ENCODE results near the gene RBM4B.

Gene RBM4B

DNA sequence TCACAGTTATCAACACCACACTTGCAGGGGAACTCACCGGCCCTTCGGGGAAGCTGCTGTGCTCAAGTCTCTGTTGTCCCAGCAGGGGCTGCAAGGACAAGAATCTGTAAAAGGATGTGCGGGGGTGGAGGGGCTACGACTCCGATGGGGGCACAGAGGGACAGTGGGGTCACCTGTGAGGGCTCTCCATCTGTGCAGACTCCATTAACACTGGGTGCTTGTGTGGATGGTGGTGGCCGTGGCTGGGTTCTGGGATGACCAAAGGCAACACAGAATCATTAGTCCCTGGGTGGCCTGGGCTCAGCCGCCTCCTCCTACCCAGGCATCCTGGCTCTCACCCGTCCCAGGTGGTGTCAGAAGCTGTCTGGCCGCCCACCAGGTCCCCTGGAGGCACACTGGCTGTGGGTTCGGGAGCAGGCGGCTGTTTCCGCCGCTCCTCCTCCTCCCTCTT, 10.2 kb upstream of the RBM4B start:
- in situ Hi-C loops (cut with MboI; ENCODE audit: low sequenced_read_pairs) = no loop called here

DNA sequence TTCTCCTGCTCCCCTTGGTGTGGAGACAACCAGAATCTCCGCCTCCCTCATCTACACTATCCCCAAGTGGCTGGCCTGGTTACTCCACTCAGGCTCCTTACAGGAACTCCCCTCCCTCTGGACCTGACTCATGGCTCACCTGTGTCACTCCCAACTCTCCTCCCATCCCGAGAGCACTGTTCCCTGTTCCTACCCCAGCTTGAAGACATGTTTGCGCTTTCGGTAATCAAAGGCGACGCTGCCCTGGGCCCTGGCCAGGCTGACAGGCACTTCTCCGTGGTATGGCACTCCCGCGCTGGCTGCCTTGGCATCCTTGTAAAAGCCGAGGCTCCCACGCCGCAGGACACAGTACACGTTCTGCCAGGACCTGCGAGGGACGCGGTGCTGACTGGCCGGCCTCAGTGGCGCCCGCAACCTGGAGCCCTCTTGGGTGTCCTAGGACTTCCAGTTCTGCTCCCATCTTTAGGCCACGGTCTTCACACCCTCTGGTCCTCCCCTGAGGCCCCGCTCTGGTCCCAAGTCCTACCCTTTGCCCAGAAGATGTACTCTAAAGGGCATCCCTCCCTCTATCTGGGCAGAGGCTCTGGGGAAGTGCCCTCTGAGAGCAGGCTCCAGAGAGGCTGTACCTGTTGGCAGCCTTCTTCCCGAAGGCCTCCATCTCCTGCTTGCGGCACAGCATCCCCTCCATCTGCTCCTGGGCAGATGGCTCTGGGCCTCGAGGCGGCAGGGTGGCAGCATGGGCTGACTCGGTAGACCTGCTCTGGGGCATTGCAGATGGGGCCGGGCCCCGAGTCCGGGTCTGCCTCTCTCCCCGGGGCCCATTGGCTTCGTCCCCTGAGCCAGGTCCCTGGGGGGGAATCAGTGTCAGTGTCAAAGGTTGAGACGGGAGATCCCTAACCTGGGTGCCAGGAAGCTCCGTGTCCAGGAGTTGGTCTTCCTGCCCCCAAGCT, 9.4 kb upstream of the RBM4B start:
- in situ Hi-C loops (cut with MboI; ENCODE audit: low sequenced_read_pairs) = no loop called here

DNA sequence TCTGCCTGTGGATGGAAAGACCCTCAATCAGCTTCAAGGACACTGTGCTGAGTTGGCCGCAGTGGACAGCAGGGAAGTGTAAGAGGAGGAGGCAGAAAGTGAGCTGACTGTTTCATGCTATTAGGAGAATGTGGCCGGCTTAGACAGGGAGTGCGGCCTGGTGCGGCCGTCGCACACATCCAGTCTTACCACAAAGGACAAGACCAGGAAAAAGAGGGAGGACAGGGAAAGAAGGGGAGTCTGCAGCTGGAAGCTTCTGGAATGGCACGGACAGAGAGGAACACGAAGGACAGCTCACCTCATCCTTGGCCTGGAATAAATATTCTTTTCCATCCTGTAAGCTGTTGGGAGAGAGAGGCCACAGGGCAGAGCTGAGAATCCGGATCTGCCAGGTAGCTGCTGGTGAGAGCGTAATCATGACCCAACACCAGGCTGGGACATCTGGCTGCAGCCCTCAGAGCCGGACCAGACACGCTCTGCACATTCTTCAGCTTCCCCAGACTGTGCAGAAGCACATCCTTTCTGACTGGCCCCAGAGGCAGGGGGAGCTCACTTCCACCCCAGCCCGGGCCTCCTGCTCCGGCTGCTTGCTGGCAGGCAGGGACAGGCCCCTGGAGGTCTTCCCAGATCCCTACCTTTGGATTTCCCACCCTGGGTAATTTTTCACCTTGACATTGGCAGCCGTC, 8.6 kb upstream of the RBM4B start:
- in situ Hi-C loops (cut with MboI; ENCODE audit: low sequenced_read_pairs) = no loop called here

DNA sequence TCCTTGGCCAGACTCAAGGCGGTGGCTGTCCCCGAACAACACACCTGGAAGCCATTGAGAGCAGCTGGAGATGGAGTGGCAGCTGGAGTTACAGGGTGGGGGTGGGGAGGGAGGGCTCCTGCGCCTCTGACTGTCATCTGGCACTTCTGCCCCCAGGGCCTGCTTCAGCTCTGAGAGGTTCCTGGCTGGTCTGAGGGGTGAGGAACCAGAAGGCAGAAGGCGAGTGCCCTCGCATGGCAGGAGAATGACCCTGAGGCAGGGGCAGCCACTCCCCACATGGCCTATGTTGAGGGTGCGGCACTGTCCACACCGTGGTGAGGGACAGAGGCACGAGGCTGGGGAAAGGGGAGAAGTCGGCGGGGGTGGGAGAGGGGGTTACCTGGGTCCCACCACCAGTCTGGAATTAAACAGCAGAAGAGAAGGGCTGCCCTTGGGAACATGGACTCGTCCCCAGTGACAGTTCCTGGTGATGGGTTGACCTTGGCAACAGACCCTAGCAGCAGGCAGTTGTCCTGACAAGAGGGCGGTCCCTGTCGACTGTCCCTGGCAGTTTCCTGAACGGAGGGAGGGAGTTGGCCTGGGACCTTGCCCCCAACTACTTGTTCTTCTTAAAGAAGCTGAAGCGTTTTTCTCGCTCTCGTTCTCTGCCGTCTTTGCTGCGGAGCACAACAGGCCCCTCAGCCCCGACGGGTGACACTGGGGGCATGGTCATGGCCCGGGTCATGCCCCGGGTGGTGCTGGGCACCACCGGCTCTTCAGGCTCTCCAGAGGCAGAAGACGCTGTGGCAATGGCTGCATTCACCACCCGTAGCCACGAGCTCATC, 7.8 kb upstream of the RBM4B start:
- in situ Hi-C loops (cut with MboI; ENCODE audit: low sequenced_read_pairs) = no loop called here

DNA sequence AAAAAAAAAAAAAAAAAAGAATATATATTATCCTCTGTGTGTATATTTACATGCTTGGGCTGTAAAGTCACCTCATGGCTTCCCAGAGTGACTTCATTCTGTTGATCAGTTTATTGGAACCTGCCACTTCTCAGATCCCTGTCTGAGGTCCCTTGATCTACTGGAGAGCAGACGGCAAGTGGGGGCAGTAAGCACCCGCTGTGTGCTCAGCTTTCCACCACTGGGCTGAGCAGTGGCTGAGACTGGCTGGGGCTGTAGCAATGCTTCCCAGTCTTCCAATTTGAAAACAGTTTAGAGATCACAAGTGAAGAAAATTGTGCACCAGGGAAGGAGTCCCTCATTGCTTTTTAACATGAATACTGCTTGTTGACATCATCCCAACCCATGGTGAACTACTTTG, 6.9 kb upstream of the RBM4B start:
- in situ Hi-C loops (cut with MboI; ENCODE audit: low sequenced_read_pairs) = no loop called here

DNA sequence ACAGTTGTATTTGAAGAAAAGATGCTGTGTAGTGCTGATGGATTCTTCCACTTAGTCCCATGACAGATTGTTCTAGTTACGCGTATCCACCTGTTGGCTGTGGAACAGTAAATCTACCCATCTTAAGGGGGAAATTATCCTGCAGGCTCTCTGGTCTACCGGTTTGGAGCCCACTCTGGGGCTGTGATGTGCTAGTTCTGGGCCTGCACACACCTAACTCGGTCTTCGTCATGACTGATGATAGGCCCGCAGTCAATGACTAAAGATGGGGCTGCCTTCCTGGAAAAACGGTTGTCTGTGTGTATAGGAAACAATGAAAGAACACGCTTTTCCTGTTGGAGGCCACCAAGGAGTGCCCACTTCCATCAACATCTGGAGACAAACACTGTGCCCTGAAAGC, 6.2 kb upstream of the RBM4B start:
- in situ Hi-C loops (cut with MboI; ENCODE audit: low sequenced_read_pairs) = no loop called here

DNA sequence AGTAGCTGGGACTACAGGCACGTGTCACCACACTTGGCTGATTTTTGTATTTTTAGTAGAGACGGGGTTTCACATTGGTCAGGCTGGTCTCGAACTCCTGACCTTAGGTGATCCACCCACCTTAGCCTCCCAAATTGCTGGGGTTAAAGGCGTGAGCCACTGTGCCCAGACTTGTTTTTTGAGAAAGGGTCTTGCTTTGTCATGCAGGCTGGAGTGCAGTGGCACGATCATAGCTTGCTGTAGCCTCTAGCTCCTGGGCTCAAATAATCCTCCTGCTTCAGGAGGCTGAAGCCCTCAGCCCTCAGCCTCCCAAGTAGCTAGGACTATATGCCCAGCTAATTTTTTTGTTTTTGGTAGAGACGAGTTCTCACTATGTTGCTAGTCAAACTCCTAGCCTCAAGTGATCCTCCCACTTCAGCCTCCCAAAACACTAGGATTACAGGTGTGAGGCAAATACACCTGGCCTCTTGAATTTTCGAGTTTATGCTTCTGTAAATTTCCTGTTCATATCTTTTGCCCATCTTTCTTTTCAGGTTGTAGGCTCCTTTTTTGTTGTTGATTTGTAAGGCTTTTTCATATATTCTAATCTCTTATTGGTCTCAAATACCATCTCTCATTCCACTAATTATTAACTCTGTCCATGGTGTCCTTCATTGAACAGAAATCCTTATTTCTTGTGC, 3.4 kb upstream of the RBM4B start:
- in situ Hi-C loops (cut with MboI; ENCODE audit: low sequenced_read_pairs) = no loop called here

DNA sequence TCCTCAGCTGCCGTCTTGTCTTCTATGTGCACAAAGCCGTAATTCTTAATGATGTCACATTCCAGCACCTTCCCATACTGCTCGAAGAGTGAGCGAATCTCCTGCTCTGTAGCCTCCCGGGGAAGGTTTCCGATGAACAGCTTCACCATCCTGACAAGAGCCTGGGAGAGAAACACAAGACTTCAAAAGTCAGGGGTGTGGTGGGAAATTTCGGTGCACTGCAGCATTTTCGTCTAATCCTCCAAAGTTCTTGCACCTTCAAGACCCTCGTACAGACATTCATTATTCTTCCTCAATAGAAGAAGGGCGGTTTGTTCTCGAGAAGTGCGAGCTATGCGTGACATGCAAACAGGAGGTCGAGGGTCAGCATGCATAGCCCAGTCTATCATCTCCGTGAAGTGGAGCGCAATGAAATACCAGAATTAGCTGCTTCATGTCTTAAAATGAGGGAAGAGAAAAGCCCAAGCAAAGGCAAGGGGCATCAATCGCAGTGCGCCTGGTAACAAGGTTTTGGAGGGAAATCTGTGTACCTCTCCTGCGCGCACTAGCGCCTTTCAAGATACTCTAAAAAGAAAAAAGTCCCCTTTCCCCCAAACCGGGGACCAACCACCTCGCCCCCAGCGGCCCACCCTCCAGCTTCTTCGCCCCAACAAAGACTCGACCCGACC, 622 bp downstream of the RBM4B start:
- in situ Hi-C loops (cut with MboI; ENCODE audit: low sequenced_read_pairs) = no loop called here

DNA sequence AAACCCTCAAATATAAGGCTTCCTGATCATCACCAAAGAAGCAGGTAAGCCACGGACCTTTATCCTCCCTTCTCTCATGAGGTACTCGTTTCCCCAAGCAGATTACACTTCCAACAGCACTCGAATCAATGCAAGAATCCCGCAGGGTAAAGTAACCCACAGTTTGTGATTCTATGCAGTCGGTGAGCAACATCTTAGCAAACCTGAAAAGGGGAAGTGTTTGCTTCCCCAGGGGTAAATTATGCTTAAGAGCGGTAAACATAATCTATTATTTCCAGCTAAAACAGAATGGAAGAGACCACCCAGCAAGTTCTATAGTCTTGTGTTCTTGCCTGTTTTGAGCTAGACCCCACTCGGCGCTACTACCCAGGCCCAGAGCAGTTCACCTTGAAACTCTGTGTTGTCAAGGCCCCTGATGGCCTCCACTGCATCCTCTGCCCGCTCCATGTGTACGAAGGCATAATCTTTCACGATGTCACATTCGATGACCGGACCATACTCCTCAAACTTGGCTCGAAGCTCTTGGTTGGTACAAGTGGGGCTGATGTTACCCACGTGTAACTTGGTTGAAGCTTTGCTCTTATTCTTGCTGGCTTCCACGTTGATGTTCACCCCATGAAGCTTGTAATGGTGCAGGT, 1.3 kb downstream of the RBM4B start:
- in situ Hi-C loops (cut with MboI; ENCODE audit: low sequenced_read_pairs) = no loop called here

DNA sequence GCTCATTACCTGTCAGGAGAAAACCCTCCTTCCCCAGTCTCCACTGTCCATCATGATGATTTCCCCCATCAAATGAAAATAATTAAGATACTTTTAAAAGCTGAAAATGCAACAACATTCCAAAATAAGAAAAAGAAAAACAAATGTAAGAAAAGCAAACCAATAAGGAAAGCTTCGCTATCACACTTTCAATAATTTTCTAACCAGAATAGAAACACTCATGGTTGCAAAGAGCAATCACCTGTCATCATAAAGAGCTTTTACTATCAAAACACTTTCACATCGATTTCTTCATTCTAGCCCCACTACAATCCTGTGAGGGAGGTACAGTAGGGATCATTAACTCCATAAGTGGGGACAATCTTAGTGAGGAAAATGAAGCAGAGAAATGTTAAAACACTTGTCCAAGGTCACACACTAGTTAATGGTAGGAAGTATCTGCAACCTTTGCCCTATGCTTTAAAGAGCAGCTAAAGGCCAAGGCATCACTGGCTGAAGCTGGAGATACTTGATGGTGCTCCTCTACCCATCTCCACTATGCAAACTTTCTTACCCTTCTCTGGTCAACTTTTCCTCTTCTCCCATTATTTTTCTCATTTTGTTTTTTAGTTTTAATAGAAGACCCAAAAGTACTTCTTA, 2.6 kb downstream of the RBM4B start:
- in situ Hi-C loops (cut with MboI; ENCODE audit: low sequenced_read_pairs) = no loop called here

DNA sequence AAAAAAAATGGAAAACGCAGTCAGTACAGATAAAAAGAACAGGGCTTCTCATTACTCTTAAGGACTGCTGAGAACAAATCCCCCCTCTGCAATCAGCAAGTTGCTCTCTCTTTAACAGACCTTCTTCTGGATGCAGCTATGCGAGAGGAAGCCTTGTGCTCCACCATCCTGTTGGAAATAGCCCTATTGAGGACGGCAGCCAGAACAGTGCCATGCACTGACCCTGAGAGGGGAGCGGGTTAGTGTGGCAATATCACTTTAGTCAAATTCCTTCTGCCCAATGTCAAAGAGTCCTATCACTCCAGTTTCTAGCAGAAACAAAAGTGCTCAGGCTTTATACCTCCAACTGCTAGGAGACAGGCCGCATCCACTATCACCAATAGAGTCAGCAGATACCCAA, 6.9 kb downstream of the RBM4B start:
- in situ Hi-C loops (cut with MboI; ENCODE audit: low sequenced_read_pairs) = no loop called here

DNA sequence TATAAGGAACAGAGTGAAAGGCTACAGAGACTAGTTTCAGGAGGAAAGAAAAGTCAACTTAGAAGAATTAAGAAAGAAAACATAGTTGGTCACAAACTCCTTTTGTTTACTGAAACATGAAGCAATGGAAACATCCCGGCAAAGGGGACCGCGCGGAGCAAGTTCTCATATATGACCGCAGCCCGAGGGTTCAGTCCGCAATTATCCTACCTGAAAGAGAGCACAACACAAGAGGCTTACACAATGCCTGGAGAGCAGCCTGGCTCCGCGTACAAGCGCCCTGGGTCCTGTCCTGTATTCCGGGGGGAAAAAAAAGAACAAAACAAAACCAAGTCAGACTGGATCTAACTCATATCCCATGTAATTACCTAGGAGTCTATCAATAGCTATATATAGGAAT, 12.3 kb downstream of the RBM4B start:
- in situ Hi-C loops (cut with MboI; ENCODE audit: low sequenced_read_pairs) = no loop called here

DNA sequence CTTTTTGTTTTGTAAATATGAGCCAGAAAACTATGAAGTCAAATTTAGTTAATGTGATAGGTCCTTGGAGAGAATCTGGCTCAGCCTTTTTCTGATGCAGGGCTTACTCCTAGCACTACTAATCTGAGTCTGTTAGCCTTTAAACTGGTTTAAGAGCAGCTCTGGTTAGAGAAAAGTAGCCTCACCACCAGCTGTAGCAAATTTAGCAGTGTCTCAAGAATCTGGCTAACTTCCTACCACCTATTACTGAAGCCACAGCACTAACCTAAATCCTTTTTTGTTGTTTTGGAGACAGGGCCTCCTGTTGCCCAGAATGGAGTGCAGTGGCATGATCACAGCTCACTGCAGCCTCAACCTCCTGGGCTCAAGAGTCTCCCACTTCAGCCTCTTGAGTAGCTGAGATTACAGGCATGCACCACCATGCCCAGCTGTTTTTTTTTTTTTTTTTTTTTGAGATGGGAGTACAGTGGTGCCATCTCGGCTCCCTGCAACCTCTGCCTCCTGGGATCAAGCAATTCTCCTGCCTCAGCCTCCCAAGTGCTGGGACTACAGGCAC, 13.9 kb downstream of the RBM4B start:
- in situ Hi-C loops (cut with MboI; ENCODE audit: low sequenced_read_pairs) = no loop called here

DNA sequence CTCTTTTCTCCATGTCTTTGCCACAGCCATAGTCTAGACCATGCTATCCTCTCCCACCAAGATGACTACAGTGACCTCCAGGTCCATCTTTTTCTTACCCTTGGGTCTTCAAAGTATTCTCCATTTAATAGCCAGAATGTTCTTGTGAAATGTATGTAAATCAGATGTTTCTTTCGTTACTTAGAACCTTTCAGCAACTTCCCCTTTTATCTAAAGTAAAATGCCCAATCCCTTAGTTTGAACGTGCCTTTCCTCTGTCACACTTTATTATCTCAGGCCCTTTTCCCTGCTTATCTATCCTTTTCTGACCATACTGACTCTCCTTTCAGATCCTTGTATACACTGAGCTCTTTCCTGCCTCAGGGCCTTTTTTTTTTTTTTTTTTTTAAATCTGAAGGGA, 17.9 kb downstream of the RBM4B start:
- in situ Hi-C loops (cut with MboI; ENCODE audit: low sequenced_read_pairs) = no loop called here

DNA sequence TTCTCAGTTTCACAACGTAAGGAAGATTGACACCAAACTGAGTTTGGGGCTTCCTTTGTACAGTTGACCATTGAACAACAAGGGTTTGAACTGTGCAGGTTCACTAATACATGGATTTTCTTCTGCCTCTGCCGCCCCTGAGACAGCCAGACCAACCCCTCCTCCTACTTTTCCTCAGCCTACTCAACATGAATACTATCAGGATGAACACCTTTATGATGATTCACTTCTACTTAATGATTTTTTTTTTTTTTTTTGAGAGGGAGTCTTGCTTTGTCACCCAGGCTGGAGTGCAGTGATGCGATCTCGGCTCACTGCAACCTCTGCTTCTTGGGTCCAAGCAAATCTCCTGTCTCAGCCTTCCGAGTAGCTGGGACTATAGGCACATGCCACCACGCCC, 24.6 kb downstream of the RBM4B start:
- in situ Hi-C loops (cut with MboI; ENCODE audit: low sequenced_read_pairs) = no loop called here

DNA sequence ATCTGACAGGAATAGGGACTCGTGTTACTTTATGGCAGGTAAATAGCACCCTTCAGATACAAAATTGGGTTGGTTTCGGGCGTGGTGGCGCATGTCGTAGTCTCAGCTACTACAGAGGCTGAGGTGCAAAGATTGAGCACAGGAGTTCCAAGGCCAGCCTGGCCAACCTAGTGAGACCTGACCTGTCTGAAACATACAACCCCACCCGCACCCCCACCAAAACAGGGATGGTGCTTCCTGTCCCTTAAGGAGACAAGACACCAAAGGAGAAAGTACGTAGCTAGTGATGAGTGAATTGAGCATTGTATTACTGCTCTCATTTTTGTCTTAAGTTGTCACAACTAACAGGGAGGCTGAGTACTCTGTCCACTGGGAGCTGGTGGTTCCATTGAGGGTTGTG, 25.0 kb downstream of the RBM4B start:
- in situ Hi-C loops (cut with MboI; ENCODE audit: low sequenced_read_pairs) = no loop called here

DNA sequence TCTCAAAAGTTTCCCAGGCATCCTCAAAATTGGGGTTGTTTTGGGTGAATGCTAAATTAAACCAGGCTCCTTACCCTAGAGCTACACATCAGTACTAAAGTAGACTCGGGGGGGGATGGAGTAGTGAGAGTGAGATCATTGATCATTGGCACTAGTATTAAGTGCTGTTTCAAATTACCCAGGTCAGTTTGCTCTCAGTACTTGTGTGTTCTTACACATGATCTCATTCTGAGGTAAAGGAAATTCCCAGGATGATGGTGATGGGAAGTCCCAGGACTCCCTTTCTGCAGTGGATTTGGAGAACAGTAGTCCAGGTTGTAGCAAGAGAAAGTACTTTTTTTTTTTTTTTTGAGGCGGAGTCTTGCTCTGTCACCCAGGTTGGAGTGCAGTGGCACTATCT, 26.7 kb downstream of the RBM4B start:
- in situ Hi-C loops (cut with MboI; ENCODE audit: low sequenced_read_pairs) = no loop called here

DNA sequence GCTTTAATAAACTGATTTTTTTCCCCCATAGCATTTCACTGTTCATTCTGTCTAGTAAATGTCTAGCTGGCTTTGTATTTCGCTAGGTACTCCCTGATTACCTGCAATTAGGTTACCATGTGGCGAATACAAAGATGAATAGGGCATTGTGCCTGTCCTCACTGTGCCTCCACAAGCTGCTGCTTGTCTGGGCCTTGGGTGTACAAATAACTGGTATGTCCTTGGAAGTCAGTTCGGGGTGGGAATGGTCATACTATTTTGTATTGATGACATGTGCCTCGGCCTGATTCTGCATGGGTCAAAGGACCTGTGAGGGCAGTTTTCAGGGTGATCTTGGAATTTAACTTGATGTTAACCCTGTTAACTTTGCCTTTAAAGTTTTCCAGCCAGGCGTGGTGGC, 27.8 kb downstream of the RBM4B start:
- in situ Hi-C loops (cut with MboI; ENCODE audit: low sequenced_read_pairs) = no loop called here

DNA sequence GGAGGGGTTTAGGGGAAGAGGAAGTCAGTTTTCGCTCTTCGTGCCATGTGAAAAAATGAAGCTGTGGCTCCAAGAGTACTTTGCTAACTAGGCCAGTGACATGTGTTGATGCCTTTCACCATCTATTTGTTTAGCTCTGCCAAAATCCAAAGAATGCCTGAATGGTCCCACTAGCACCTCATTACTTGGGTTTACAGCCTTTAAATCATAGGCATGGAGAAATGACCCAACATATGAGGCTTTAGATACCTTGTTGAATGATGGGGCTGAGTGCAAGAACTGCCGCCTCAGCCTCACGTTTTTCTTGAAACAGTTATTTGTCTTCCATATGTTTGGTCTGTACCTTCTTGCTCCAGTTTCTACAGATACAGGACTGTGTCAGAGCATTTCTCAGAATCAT, 30.9 kb downstream of the RBM4B start:
- in situ Hi-C loops (cut with MboI; ENCODE audit: low sequenced_read_pairs) = no loop called here
